ENCODE data around the gene NCOA7. TPM values are rescaled to one million over a fixed set of nuclear protein-coding genes. Genes with fewer than 3 reads are reported as not detected.
"Not testable (repeated sequence)": the region's sequence is repeated elsewhere in the genome, so short reads cannot be mapped to it uniquely, and the experiment has no call there.

NCOA7 gene
- total RNA-seq, 2 donors from 2014 or later: 41.5 to 43.3 TPM

GRCh38 chr6:125949069-125949468 is 158.3 kb downstream of the NCOA7 start:
- intact Hi-C loops (cut with DNase I): no loop called here
- no peak for DNase-seq (ENCODE audit: low spot score)

- DNase-seq (ENCODE audit: low spot score): no peak
- intact Hi-C loops (cut with DNase I): no loop called here
Observed at GRCh38 chr6:125950293-125950692, 159.5 kb downstream of the NCOA7 start.

GRCh38 chr6:125950716-125951115 is 160.0 kb downstream of the NCOA7 start:
- DNase-seq (ENCODE audit: low spot score); intact Hi-C loops (cut with DNase I): not testable (repeated sequence)

- DNase-seq (ENCODE audit: low spot score): no peak
- intact Hi-C loops (cut with DNase I): no loop called here
Observed at GRCh38 chr6:125951323-125951722, 160.6 kb downstream of the NCOA7 start.

- no peak for DNase-seq (ENCODE audit: low spot score)
- intact Hi-C loops (cut with DNase I): no loop called here
Observed at GRCh38 chr6:125952764-125953501, 162.2 kb downstream of the NCOA7 start.

- intact Hi-C loops (cut with DNase I): no loop called here
- no peak for DNase-seq (ENCODE audit: low spot score)
Observed at GRCh38 chr6:125953502-125953875, 162.7 kb downstream of the NCOA7 start.

DNA sequence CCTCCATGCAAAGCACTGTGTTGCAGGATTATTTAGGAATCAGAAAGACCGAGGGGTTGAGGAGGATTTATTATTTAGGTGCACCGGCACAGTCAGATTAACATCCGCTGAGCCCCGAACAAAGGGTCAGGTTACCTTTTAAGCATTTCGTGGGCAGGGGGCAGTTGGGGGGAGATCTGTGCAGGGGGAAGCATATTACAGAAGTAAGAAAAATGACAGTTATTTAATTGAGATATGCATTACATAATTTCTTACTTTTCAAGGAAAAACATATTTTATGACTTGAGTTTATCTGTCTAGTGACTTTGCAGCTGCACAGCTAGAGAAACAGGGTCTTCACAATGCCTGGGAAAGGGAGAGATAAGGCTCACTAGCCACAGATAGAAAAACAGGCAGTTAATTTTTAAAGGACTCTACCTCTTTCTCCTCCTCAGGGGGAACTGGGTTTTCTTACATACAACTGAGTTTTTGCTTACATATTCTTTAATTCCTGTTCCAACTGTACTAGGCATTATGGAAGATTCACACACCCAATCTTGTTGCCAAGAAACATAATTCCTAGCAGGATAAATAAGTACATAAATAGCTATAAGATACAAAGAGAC is 164.1 kb downstream of the NCOA7 start:
- intact Hi-C loops (cut with DNase I): loop anchor here in 1 of 2 donors (5.0 kb wide), 1 partner anchor 173 kb away; no protein-coding TSS in a partner anchor
- DNase-seq (ENCODE audit: low spot score): no peak

GRCh38 chr6:125955973-125956372 is 165.2 kb downstream of the NCOA7 start:
- intact Hi-C loops (cut with DNase I): loop anchor here in 1 of 2 donors (5.0 kb wide), 1 partner anchor 174 kb away; no protein-coding TSS in a partner anchor
- no peak for DNase-seq (ENCODE audit: low spot score)

DNA sequence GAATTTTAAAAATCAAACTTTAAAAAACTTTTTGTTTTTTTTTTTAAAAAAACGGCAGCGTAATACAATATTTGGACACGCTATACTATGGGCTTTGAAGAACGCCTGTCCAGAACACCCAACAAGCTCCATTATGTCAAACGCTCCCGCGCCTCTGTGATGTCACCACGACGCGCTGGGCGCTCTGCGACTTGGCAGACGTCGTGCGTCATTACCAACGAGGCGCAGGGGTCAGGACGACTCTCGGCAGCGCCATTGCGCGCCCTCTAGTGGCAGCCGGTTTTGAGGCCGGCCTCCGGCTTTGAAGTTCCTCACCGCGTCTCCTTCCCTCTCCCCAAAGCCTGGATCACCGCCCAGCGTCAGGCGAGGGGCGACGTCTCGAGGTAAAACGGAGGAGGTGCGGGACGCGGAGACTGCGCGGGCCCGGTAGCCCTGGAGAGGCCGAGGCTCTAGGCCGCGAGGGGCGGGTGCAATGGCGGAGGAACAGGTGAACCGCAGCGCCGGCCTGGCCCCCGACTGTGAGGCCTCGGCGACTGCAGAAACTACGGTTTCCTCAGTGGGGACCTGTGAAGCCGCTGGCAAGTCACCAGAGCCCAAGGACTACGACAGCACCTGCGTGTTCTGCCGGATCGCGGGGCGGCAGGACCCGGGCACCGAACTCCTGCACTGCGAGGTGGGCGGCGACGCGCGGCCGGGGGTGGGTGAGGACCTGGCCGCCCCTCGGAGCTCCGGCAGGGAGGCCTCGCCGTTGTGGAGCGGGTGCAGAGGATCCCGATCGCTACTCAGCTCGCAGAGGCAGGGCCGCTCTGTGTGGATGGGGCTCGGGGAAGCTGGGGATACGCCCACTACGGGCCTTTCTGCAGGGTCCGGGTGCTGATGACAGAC is 166.0 kb downstream of the NCOA7 start, which contains the start of gene HINT3:
Gene HINT3, plus strand, starts transcription at position 265 of the 885 bp plus-strand sequence. Its CDS starts 208 bp downstream, at position 473.
- intact Hi-C loops (cut with DNase I): loop anchor here in 1 of 2 donors (5.0 kb wide), 1 partner anchor 174 kb away; no protein-coding TSS in a partner anchor
- peak; percentile 100 for DNase-seq (ENCODE audit: low spot score)

DNA sequence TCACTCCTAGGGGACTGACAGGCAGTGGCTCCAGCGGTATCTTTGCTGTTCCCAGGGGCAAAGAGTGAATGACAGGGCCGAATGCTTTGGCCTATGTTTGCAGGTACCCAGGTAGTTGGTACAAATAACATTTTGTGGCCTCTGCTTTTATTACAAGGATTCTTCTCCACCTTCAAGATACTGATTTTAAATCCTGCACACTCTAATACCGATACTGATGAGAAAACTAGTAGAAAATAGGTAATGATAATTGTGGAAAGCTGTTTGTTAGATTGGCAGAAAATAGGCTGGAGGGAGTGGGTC is 166.6 kb downstream of the NCOA7 start:
- no peak for DNase-seq (ENCODE audit: low spot score)
- intact Hi-C loops (cut with DNase I): loop anchor here in 1 of 2 donors (5.0 kb wide), 1 partner anchor 175 kb away; no protein-coding TSS in a partner anchor

- intact Hi-C loops (cut with DNase I): loop anchor here in 1 of 2 donors (5.0 kb wide), 1 partner anchor 176 kb away; no protein-coding TSS in a partner anchor
- no peak for DNase-seq (ENCODE audit: low spot score)
Observed at GRCh38 chr6:125957845-125958244, 167.1 kb downstream of the NCOA7 start.

GRCh38 chr6:125959041-125959440 is 168.3 kb downstream of the NCOA7 start:
- intact Hi-C loops (cut with DNase I): loop anchor here in 1 of 2 donors (5.0 kb wide), 1 partner anchor 177 kb away; no protein-coding TSS in a partner anchor
- DNase-seq (ENCODE audit: low spot score): no peak

DNA sequence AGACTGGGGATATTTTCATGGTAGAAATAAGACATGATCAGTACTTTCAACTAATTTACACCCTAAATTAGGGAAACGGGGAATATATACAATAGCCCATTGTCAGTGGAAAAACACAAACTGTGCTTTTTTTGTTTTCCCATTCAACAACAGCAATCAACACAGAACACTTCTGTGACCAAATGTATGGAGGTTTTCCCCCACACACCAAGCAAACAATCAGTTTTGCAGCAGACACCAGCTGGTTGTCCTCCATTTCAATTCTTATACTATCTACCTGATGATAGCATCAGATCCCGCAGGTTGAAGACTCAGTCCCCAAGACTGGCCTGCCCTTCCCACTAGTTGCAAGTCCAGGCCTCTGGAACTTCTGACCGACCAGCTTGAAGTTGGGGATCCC is 170.4 kb downstream of the NCOA7 start:
- intact Hi-C loops (cut with DNase I): no loop called here
- no peak for DNase-seq (ENCODE audit: low spot score)

GRCh38 chr6:125962900-125963497 is 172.2 kb downstream of the NCOA7 start:
- intact Hi-C loops (cut with DNase I): no loop called here
- no peak for DNase-seq (ENCODE audit: low spot score)

- intact Hi-C loops (cut with DNase I): no loop called here
- no peak for DNase-seq (ENCODE audit: low spot score)
Observed at GRCh38 chr6:125963817-125964216, 173.1 kb downstream of the NCOA7 start.

- DNase-seq (ENCODE audit: low spot score): no peak
- intact Hi-C loops (cut with DNase I): no loop called here
Observed at GRCh38 chr6:125966569-125966968, 175.8 kb downstream of the NCOA7 start.

DNA sequence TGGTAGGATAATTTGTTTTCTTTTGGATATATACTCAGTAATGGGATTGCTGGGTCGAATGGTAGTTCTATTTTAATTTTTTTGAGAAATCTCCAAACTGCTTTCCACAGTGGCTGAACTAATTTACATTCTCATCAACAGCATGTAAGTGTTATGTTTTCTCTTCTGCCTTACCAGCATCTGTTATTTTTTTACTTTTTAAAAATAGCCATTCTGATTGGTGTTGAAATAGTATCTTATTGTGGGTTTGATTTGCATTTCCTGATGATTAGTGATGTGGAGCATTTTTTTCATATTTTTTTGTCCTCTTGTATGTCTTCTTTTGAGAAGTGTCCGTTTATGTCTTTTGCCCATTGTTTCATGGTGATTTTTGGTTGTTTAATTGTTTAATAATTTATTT is 177.7 kb downstream of the NCOA7 start:
- intact Hi-C loops (cut with DNase I): no loop called here
- no peak for DNase-seq (ENCODE audit: low spot score)

DNA sequence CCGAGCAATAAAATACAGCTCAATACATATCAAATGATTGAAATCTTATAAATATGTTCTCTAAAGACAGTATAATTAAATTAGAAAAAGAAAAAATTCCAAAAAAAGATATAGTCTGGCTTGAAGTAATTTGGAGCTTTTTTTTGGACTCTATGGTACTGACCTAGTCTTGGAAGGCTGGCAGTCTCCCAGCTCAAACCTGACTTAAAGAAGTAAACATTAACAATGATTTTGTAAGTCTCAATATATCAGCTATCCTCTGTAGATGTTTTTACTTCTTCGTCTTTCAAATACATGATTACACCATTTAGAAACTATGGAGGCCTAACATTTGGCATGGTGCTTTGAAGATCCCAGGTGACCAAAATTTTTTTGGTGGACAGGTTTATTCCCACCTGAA is 180.0 kb downstream of the NCOA7 start:
- intact Hi-C loops (cut with DNase I): loop anchor here in 1 of 2 donors (5.0 kb wide), 1 partner anchor 658 kb away; no protein-coding TSS in a partner anchor

GRCh38 chr6:125972478-125972877 is 181.7 kb downstream of the NCOA7 start:
- intact Hi-C loops (cut with DNase I): loop anchor here in 1 of 2 donors (5.0 kb wide), 1 partner anchor 660 kb away; no protein-coding TSS in a partner anchor
- not testable (repeated sequence) for DNase-seq (ENCODE audit: low spot score)

More for the DNA sequence above, 180.0 kb downstream of the NCOA7 start:
- no peak for DNase-seq (ENCODE audit: low spot score)
